HepG2 (cell line): ENCODE data around the gene SNAI3.

Source experiments
- BRD4 ChIP-seq: sonication (generic); formaldehyde crosslinking; IDR thresholded peaks from 2 replicates; pipeline ENCODE4 v1.4.0; 2020; ENCODE audit warnings: missing genetic modification reagents
- POLR2AphosphoS5 ChIP-seq: IDR thresholded peaks from 2 replicates; pipeline ENCODE4 v1.6.1; 2012; ENCODE audit warnings: low read depth, low read length
- ZSCAN9 ChIP-seq: IDR thresholded peaks from 2 replicates; pipeline ENCODE4 v1.6.1; 2016; ENCODE audit warnings: borderline replicate concordance

DNA sequence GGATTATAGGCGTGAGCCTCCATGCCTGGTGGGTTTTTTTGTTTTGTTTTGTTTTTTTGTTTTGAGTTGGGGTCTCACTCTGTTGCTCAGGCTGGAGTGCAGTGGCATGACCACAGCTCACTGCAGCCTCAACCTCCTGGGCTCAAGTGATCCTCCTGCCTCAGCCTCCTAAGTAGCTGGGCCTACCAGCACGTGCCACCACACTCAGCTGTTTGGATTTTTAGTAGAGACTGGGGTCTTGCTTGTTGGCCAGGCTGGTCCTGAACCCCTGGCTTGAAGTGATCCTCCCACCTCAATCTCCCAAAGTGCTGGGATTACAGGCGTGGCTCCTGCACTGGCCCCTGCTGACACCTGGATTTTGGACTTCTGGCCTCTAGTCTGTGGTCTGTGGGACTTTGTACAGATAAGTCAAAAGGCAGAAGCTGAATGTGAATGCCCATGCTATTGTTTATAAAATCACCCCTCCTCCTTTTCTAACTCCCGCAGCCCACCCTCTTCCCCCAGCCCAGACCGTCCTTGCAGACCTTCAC, 5.7 kb downstream of the SNAI3 start:
- no peak for TF ChIP-seq POLR2AphosphoS5
- TF ChIP-seq BRD4 (CRISPR knock-in tag) = no peak
- no peak for TF ChIP-seq ZSCAN9 (CRISPR knock-in tag)
